Keratinocyte (primary cell): ENCODE results near the gene TENT4B.

Experiments
- EZH2 ChIP-seq: IDR thresholded peaks from one replicate; pipeline ENCODE4 v1.6.1; 2012; ENCODE audit warnings: inconsistent platforms, mild to moderate bottlenecking, low read length, moderate library complexity
- TF ChIP-seq, protein P1 (sequence below), 3 experiments: IDR thresholded peaks in 1 of 3; conservative IDR thresholded peaks in 1 of 3; optimal IDR thresholded peaks in 1 of 3; 2 replicates in 2 of 3; 3 replicates in 1 of 3; pipeline versions ENCODE3 to v1.5.1; 2011; ENCODE audit warnings: low read length in 3 of 3, mild to moderate bottlenecking in 3 of 3, moderate library complexity in 2 of 3, control low read depth in 1 of 3, inconsistent platforms in 1 of 3; ENCODE audit not compliant: insufficient read depth in 2 of 3; ENCODE audit errors: extremely low read depth in 1 of 3

- TF ChIP-seq, protein P1, sequence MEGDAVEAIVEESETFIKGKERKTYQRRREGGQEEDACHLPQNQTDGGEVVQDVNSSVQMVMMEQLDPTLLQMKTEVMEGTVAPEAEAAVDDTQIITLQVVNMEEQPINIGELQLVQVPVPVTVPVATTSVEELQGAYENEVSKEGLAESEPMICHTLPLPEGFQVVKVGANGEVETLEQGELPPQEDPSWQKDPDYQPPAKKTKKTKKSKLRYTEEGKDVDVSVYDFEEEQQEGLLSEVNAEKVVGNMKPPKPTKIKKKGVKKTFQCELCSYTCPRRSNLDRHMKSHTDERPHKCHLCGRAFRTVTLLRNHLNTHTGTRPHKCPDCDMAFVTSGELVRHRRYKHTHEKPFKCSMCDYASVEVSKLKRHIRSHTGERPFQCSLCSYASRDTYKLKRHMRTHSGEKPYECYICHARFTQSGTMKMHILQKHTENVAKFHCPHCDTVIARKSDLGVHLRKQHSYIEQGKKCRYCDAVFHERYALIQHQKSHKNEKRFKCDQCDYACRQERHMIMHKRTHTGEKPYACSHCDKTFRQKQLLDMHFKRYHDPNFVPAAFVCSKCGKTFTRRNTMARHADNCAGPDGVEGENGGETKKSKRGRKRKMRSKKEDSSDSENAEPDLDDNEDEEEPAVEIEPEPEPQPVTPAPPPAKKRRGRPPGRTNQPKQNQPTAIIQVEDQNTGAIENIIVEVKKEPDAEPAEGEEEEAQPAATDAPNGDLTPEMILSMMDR (optimal IDR thresholded peaks at IDR 0.05 in 1 of 3, IDR thresholded peaks at IDR 0.05 in 1 of 3, conservative IDR thresholded peaks at IDR 0.05 in 1 of 3; ENCODE audit: extremely low read depth in 1 of 3, insufficient read depth in 2 of 3, low read length in 3 of 3): no peak
- no peak for TF ChIP-seq EZH2
Measured at GRCh38 chr16:50238868-50239301, 85.8 kb downstream of the TENT4B start.
